ENCODE measurements around the gene PTF1A. TPM values are rescaled to one million over a fixed set of nuclear protein-coding genes. Genes with fewer than 3 reads are reported as not detected.

PTF1A gene
- polyA plus RNA-seq, result not detected
- long read RNA-seq, donor 1, result 0 reads
- long read RNA-seq, donor 2, result 0 reads
- long read RNA-seq, donor 3, result 0 reads
- long read RNA-seq, donor 4, result 0 reads
- long read RNA-seq, donor 5, result 0 reads
- long read RNA-seq, donor 6, result 0 reads
- long read RNA-seq, donor 7, result 0 reads
- long read RNA-seq, donor 8, result 0 reads
- long read RNA-seq, donor 9, result 0 reads
- long read RNA-seq, donor 10, result 0 reads
- long read RNA-seq, donor 11, result 0 reads

- no peaks in the 10 kb centered on the region for H3K36me3 ChIP-seq (ENCODE audit: control insufficient read depth, insufficient read depth, low read length)
- no peak within 1 kb of the TSS for H3K4me3 ChIP-seq (ENCODE audit: low read length)
- H3K4me1 ChIP-seq (ENCODE audit: control insufficient read depth, insufficient read depth, low read length), result no peaks in the 10 kb centered on the region
- H3K27me3 ChIP-seq (ENCODE audit: control insufficient read depth, insufficient read depth, low read length), result peaks cover 94% of the 10 kb centered on the region
- no peak within 1 kb of the TSS for H3K27ac ChIP-seq (ENCODE audit: low read length)
- no peak for DNase-seq
- no CpG with 5 or more reads among the region's 107 CpGs for WGBS (ENCODE audit: insufficient coverage, low lambda C conversion rate)
- peaks cover 13% of the 10 kb centered on the region for H3K9me3 ChIP-seq (ENCODE audit: control insufficient read depth, low read depth, low read length)
These were observed at the start of gene PTF1A for GRCh38 chr10:23191764-23192711. Gene PTF1A, plus strand, starts transcription at chr10:23192312. Its CDS starts 219 bp downstream, at chr10:23192531.

- no CpG with 5 or more reads among the region's 9 CpGs for WGBS (ENCODE audit: insufficient coverage, low lambda C conversion rate)
- no peaks in the 10 kb centered on the region for H3K4me1 ChIP-seq (ENCODE audit: control insufficient read depth, insufficient read depth, low read length)
- no peak for DNase-seq
- H3K27ac ChIP-seq (ENCODE audit: low read length), result no peak overlapping the region
- H3K36me3 ChIP-seq (ENCODE audit: control insufficient read depth, insufficient read depth, low read length), result no peaks in the 10 kb centered on the region
- H3K9me3 ChIP-seq (ENCODE audit: control insufficient read depth, low read depth, low read length), result no peaks in the 10 kb centered on the region
- no peaks in the 10 kb centered on the region for H3K27me3 ChIP-seq (ENCODE audit: control insufficient read depth, insufficient read depth, low read length)
- no peak overlapping the region for H3K4me3 ChIP-seq (ENCODE audit: low read length)
These were observed 45.9 kb upstream of the PTF1A start for GRCh38 chr10:23146258-23146657.

DNA sequence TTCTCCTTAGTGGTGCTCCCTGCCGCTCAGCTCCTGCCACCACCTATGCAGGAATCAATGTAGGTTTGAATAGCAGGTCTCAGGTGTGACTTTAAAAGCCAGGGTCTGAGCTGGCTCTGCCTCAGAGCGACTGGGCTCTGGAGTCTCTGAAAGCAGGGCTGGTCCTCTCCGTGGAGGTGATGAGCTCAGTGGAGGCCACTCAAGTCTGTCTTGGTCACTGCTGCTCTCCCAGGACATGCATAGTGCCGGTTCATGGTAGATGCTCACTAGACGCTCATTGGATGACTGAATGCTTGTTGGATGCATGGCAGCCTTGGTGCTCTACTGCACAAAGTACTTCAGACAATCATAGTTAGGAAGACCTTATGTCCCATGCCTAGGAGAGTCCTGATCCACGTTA, 45.1 kb upstream of the PTF1A start:
- Histone ChIP-seq H3K27me3 (ENCODE audit: control insufficient read depth, insufficient read depth, low read length) (no peaks in the 10 kb centered on the region), H3K4me3 (ENCODE audit: low read length) (no peak overlapping the region), H3K9me3 (ENCODE audit: control insufficient read depth, low read depth, low read length) (no peaks in the 10 kb centered on the region), H3K27ac (ENCODE audit: low read length) (no peak overlapping the region), H3K4me1 (ENCODE audit: control insufficient read depth, insufficient read depth, low read length) (no peaks in the 10 kb centered on the region), H3K36me3 (ENCODE audit: control insufficient read depth, insufficient read depth, low read length) (no peaks in the 10 kb centered on the region)
- DNase-seq, result no peak
- no CpG with 5 or more reads among the region's 6 CpGs for WGBS (ENCODE audit: insufficient coverage, low lambda C conversion rate)

DNA sequence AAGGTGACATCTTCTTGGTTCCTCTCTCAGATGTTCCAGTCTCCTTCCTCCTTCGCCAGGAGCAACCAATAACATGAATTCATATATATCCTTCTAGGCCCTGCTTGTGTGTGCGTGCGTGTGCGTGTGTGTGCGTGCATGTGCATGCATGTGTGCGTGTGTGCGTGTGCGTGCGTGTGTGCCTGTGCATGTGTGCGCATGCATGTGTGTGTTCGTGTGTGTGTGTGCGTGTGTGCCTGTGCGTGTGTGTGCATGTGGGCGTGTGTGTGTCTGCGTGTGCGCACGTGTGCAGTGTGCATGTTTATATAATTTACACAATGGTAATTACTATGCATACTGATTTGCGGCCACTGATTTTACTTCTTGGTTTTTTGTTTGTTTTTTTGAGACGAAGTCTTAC, 43.9 kb upstream of the PTF1A start:
- H3K27ac ChIP-seq (ENCODE audit: low read length), result no peak overlapping the region
- 83% methylated on average over 1 of the region's 19 CpGs for WGBS (ENCODE audit: insufficient coverage, low lambda C conversion rate)
- DNase-seq, result no peak

GRCh38 chr10:23150091-23150490, 42.0 kb upstream of the PTF1A start:
- Histone ChIP-seq H3K27ac (ENCODE audit: low read length) (no peak overlapping the region), H3K4me1 (ENCODE audit: control insufficient read depth, insufficient read depth, low read length) (no peaks in the 10 kb centered on the region), H3K4me3 (ENCODE audit: low read length) (no peak overlapping the region), H3K9me3 (ENCODE audit: control insufficient read depth, low read depth, low read length) (no peaks in the 10 kb centered on the region), H3K36me3 (ENCODE audit: control insufficient read depth, insufficient read depth, low read length) (no peaks in the 10 kb centered on the region), H3K27me3 (ENCODE audit: control insufficient read depth, insufficient read depth, low read length) (no peaks in the 10 kb centered on the region)
- no peak for DNase-seq
- WGBS (ENCODE audit: insufficient coverage, low lambda C conversion rate), result no CpG with 5 or more reads among the region's 4 CpGs

More for the DNA sequence above, 43.9 kb upstream of the PTF1A start:
- no peaks in the 10 kb centered on the region for H3K9me3 ChIP-seq (ENCODE audit: control insufficient read depth, low read depth, low read length)
- H3K4me1 ChIP-seq (ENCODE audit: control insufficient read depth, insufficient read depth, low read length), result no peaks in the 10 kb centered on the region
- H3K36me3 ChIP-seq (ENCODE audit: control insufficient read depth, insufficient read depth, low read length), result no peaks in the 10 kb centered on the region
- H3K4me3 ChIP-seq (ENCODE audit: low read length), result no peak overlapping the region
- H3K27me3 ChIP-seq (ENCODE audit: control insufficient read depth, insufficient read depth, low read length), result no peaks in the 10 kb centered on the region

GRCh38 chr10:23150610-23151009, 41.5 kb upstream of the PTF1A start:
- H3K4me3 ChIP-seq (ENCODE audit: low read length), result no peak overlapping the region
- H3K36me3 ChIP-seq (ENCODE audit: control insufficient read depth, insufficient read depth, low read length), result no peaks in the 10 kb centered on the region
- H3K27ac ChIP-seq (ENCODE audit: low read length), result no peak overlapping the region
- no peak for DNase-seq
- WGBS (ENCODE audit: insufficient coverage, low lambda C conversion rate), result no CpG with 5 or more reads among the region's 12 CpGs
- no peaks in the 10 kb centered on the region for H3K27me3 ChIP-seq (ENCODE audit: control insufficient read depth, insufficient read depth, low read length)
- no peaks in the 10 kb centered on the region for H3K9me3 ChIP-seq (ENCODE audit: control insufficient read depth, low read depth, low read length)
- no peaks in the 10 kb centered on the region for H3K4me1 ChIP-seq (ENCODE audit: control insufficient read depth, insufficient read depth, low read length)

DNA sequence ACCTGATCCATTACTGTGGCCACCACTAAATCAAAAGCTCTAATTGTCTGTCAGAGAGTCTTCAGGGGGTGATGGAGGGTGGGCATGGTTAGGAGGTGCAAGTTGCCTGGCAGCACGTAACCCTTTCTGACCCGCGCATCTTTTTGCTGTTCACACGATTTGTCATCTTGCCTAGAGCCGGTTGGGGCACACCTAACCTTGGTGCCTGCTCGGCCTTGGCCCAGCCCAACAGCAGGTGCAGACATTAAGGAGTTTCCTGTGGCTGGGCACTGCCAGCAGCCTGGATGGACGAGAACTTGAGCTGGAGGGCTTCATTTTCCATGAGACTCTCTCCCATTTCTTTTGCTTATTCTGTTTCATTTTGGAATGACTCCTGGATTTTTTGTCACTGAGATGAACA, 41.0 kb upstream of the PTF1A start:
- Histone ChIP-seq H3K9me3 (ENCODE audit: control insufficient read depth, low read depth, low read length) (no peaks in the 10 kb centered on the region), H3K27ac (ENCODE audit: low read length) (no peak overlapping the region), H3K4me3 (ENCODE audit: low read length) (no peak overlapping the region), H3K27me3 (ENCODE audit: control insufficient read depth, insufficient read depth, low read length) (peaks cover 3% of the 10 kb centered on the region), H3K36me3 (ENCODE audit: control insufficient read depth, insufficient read depth, low read length) (no peaks in the 10 kb centered on the region), H3K4me1 (ENCODE audit: control insufficient read depth, insufficient read depth, low read length) (no peaks in the 10 kb centered on the region)
- DNase-seq, result no peak
- WGBS (ENCODE audit: insufficient coverage, low lambda C conversion rate), result no CpG with 5 or more reads among the region's 7 CpGs

- H3K4me1 ChIP-seq (ENCODE audit: control insufficient read depth, insufficient read depth, low read length), result no peaks in the 10 kb centered on the region
- H3K27ac ChIP-seq (ENCODE audit: low read length), result no peak overlapping the region
- WGBS (ENCODE audit: insufficient coverage, low lambda C conversion rate), result 100% methylated on average over 1 of the region's 7 CpGs
- H3K36me3 ChIP-seq (ENCODE audit: control insufficient read depth, insufficient read depth, low read length), result no peaks in the 10 kb centered on the region
- no peaks in the 10 kb centered on the region for H3K9me3 ChIP-seq (ENCODE audit: control insufficient read depth, low read depth, low read length)
- DNase-seq, result no peak
- H3K4me3 ChIP-seq (ENCODE audit: low read length), result no peak overlapping the region
- H3K27me3 ChIP-seq (ENCODE audit: control insufficient read depth, insufficient read depth, low read length), result peaks cover 10% of the 10 kb centered on the region
These were observed 36.9 kb upstream of the PTF1A start for GRCh38 chr10:23155169-23155568.

DNA sequence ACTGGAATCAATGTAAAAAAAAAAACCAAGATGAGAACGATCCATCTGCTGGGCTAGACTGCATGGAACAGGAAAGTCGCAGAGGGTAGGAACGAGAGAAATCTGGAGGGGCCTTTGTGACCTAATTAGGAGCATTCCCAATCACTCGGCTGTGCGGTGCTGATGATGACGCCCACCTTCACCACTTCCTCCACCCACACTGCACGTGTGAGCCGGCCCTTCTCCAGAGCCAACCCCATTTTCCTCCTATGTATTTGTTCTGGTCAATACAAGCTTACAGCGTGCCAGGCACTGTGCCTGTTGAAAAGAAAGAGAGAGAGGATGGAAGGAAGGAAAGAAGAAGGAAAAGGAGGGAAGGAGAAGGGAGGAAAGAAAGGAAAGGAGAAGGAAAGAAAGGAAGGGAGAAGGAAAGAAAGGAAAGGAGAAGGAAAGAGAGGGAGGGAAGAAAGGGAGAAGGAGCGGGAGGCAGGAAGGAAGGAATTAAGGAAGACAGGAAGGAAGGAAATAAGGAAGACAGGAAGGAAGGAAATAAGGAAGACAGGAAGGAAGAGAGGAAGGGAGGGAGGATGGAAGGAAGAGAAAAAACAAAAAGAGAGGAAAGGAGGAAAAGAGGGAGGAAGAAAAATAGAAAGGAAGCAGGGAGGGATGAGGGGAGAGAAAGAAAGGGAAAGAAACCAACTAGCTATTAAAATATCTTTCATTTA, 35.5 kb upstream of the PTF1A start:
- H3K36me3 ChIP-seq (ENCODE audit: control insufficient read depth, insufficient read depth, low read length), result no peaks in the 10 kb centered on the region
- H3K27ac ChIP-seq (ENCODE audit: low read length), result no peak overlapping the region
- H3K4me1 ChIP-seq (ENCODE audit: control insufficient read depth, insufficient read depth, low read length), result no peaks in the 10 kb centered on the region
- 89% methylated on average over 2 of the region's 10 CpGs for WGBS (ENCODE audit: insufficient coverage, low lambda C conversion rate)
- H3K27me3 ChIP-seq (ENCODE audit: control insufficient read depth, insufficient read depth, low read length), result peaks cover 13% of the 10 kb centered on the region
- H3K4me3 ChIP-seq (ENCODE audit: low read length), result no peak overlapping the region
- H3K9me3 ChIP-seq (ENCODE audit: control insufficient read depth, low read depth, low read length), result no peaks in the 10 kb centered on the region
- no peak for DNase-seq

DNA sequence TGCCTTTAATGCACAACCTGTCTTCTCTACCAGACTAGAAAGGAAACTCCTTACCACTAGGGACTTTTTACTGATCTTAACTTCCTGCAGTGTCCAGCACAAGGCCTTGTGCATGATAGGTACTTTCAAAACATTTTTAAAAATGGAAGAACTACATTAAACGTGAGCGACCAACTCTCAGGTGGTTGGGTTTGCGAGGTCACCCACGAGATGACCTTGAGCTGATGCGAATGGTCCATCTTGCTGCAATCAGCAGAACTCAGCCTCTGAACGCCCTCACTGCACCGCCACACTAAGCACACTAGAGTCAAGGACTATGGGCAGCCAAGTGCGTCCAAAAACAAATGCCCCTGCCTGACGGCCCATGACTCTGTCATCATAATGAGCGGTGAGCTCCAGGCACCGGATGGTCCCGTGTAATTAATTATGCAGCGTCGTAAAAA, 34.9 kb upstream of the PTF1A start:
- WGBS (ENCODE audit: insufficient coverage, low lambda C conversion rate), result no CpG with 5 or more reads among the region's 14 CpGs
- Histone ChIP-seq H3K4me1 (ENCODE audit: control insufficient read depth, insufficient read depth, low read length) (no peaks in the 10 kb centered on the region), H3K27ac (ENCODE audit: low read length) (no peak overlapping the region), H3K36me3 (ENCODE audit: control insufficient read depth, insufficient read depth, low read length) (no peaks in the 10 kb centered on the region), H3K9me3 (ENCODE audit: control insufficient read depth, low read depth, low read length) (no peaks in the 10 kb centered on the region), H3K4me3 (ENCODE audit: low read length) (no peak overlapping the region), H3K27me3 (ENCODE audit: control insufficient read depth, insufficient read depth, low read length) (peaks cover 16% of the 10 kb centered on the region)
- DNase-seq, result no peak

Measured in large intestine (tissue), 12 donors.